PC-3 (cell line): ENCODE measurements around the gene P2RY2. TPM values are rescaled to one million over a fixed set of nuclear protein-coding genes. Genes with fewer than 3 reads are reported as not detected.
A peak's percentile ranks its signal among the peaks of the same experiment; 100 is the strongest.

Experiments
- ATAC-seq: fragments of 200-7000 bp; cut with Tn5 transposase; 2 replicates; pipeline ENCODE4 v1.9.1; 2020; ENCODE audit warnings: mild to moderate bottlenecking, moderate library complexity
- BruUV-seq: library from RNA; stranded (reverse); fragments of 400-500 nt; replicated peaks from 2 replicates; lab custom pipeline; 2021; lab: Mats Ljungman, UMichigan
- CTCF ChIA-PET: fragments of 300-600 bp; sonication (Branson Sonifier 250); formaldehyde crosslinking; loops from one replicate; lab custom pipeline; 2022; ENCODE audit warnings: antibody characterized with exemption; lab: Charles Lee
- POLR2A ChIA-PET: fragments of 300-600 bp; sonication (Branson Sonifier 250); formaldehyde crosslinking; loops from one replicate; lab custom pipeline; 2022; ENCODE audit warnings: antibody characterized with exemption; ENCODE audit not compliant: unreplicated experiment; lab: Charles Lee
- DNase-seq: peaks from one replicate; pipeline ENCODE4 v3.0.0-alpha.2; 2015
- H2AFZ ChIP-seq: fragments of 300-600 bp; sonication (generic); 2 replicates; pipeline ENCODE4 v1.6.0; 2016; ENCODE audit warnings: antibody characterized with exemption, low read length
- H3F3A ChIP-seq: fragments of 300-600 bp; sonication (generic); one replicate; pipeline ENCODE4 v1.6.0; 2017; ENCODE audit warnings: antibody characterized with exemption, low read length, control low read depth, mild to moderate bottlenecking; ENCODE audit not compliant: unreplicated experiment
- H3K27ac ChIP-seq: fragments of 300-600 bp; sonication (generic); 2 replicates; pipeline ENCODE4 v1.5.1; 2016; ENCODE audit warnings: mild to moderate bottlenecking, low read length
- H3K27me3 ChIP-seq: fragments of 300-600 bp; sonication (generic); 2 replicates; pipeline ENCODE4 v1.6.1; 2016; ENCODE audit warnings: low read length, mixed read lengths
- H3K36me3 ChIP-seq: fragments of 300-600 bp; sonication (generic); 2 replicates; pipeline ENCODE4 v1.6.1; 2016; ENCODE audit warnings: low read depth, mixed run types, low read length, mixed read lengths
- H3K4me1 ChIP-seq: fragments of 300-600 bp; sonication (generic); 2 replicates; pipeline ENCODE4 v1.5.1; 2016; ENCODE audit warnings: low read length; ENCODE audit not compliant: insufficient read depth
- H3K4me2 ChIP-seq: fragments of 300-600 bp; sonication (generic); 2 replicates; pipeline ENCODE4 v1.6.0; 2016; ENCODE audit warnings: low read length
- H3K4me3 ChIP-seq: fragments of 300-600 bp; sonication (generic); 2 replicates; pipeline ENCODE4 v1.5.1; 2016; ENCODE audit warnings: mild to moderate bottlenecking, low read length, mixed read lengths
- H3K79me2 ChIP-seq: fragments of 300-600 bp; sonication (generic); 2 replicates; pipeline ENCODE4 v1.6.1; 2017; ENCODE audit warnings: low read length, mixed read lengths
- H3K9ac ChIP-seq: fragments of 300-600 bp; sonication (generic); 2 replicates; pipeline ENCODE4 v1.6.0; 2016; ENCODE audit warnings: mild to moderate bottlenecking, low read length
- H3K9me2 ChIP-seq: fragments of 300-600 bp; sonication (generic); replicated peaks from 2 replicates; pipeline ENCODE4 v1.6.1; 2016; ENCODE audit warnings: mixed run types, low read length, mixed read lengths
- H3K9me3 ChIP-seq: fragments of 300-600 bp; sonication (generic); 2 replicates; pipeline ENCODE4 v1.6.1; 2016; ENCODE audit warnings: low read length, mixed read lengths
- H4K20me1 ChIP-seq: fragments of 300-600 bp; sonication (generic); 2 replicates; pipeline ENCODE4 v1.6.1; 2016; ENCODE audit warnings: low read length, mixed read lengths
- CTCF ChIP-seq: fragments of 300-600 bp; sonication (generic); conservative IDR thresholded peaks from 2 replicates; pipeline ENCODE4 v1.5.1; 2017; ENCODE audit warnings: antibody characterized with exemption, low read depth, mild to moderate bottlenecking, low read length
- EZH2 ChIP-seq: fragments of 300-600 bp; sonication (generic); IDR thresholded peaks from one replicate; pipeline ENCODE4 v1.6.1; 2017; ENCODE audit warnings: antibody characterized with exemption, mild to moderate bottlenecking, low read length; ENCODE audit not compliant: unreplicated experiment
- EZH2phosphoT487 ChIP-seq: fragments of 300-600 bp; sonication (generic); IDR thresholded peaks from 2 replicates; pipeline ENCODE4 v1.6.1; 2018; ENCODE audit warnings: mild to moderate bottlenecking, antibody characterized with exemption, low read length, borderline replicate concordance
- intact Hi-C: fragments of 100-400 bp; cut with micrococcal nuclease; formaldehyde crosslinking; loops from 2 replicates; pipeline ENCODE4 v1.9.0; 2023
- total RNA-seq: library from RNA; depleted of rRNA; stranded (reverse); fragments of >200 nt; gene quantifications from 2 replicates; pipeline ENCODE4 v1.2.3, GENCODE V29; 2014

The P2RY2 gene
- total RNA-seq, 1 experiment from 2014 or later, result 54.8 TPM

GRCh38 chr11:73249853-73250783 is 32.0 kb downstream of the P2RY2 start:
- no peaks in the 10 kb centered on the region for H4K20me1 ChIP-seq
- TF ChIP-seq CTCF, result no peak
- H3K79me2 ChIP-seq, result no peaks in the 10 kb centered on the region
- H3K4me1 ChIP-seq, result no peaks in the 10 kb centered on the region
- no peaks in the 10 kb centered on the region for H3K9me3 ChIP-seq
- no peak overlapping the region for H3K4me3 ChIP-seq
- no peaks in the 10 kb centered on the region for H3K36me3 ChIP-seq
- ATAC-seq (no peak), DNase-seq (no peak)
- peaks cover 8% of the 10 kb centered on the region for H3F3A ChIP-seq
- intact Hi-C loops, result loop anchor here (5.0 kb wide), 1 partner anchor 37 kb away; no protein-coding TSS in a partner anchor
- no peaks in the 10 kb centered on the region for H3K27me3 ChIP-seq
- no TSS peak for BruUV-seq
- no peak overlapping the region for H3K27ac ChIP-seq
- no peak overlapping the region for H3K4me2 ChIP-seq
- H3K9ac ChIP-seq, result no peak overlapping the region
- no peaks in the 10 kb centered on the region for H3K9me2 ChIP-seq
- ChIA-PET CTCF (no interaction called here), POLR2A (no interaction called here)
- H2AFZ ChIP-seq, result no peak overlapping the region

DNA sequence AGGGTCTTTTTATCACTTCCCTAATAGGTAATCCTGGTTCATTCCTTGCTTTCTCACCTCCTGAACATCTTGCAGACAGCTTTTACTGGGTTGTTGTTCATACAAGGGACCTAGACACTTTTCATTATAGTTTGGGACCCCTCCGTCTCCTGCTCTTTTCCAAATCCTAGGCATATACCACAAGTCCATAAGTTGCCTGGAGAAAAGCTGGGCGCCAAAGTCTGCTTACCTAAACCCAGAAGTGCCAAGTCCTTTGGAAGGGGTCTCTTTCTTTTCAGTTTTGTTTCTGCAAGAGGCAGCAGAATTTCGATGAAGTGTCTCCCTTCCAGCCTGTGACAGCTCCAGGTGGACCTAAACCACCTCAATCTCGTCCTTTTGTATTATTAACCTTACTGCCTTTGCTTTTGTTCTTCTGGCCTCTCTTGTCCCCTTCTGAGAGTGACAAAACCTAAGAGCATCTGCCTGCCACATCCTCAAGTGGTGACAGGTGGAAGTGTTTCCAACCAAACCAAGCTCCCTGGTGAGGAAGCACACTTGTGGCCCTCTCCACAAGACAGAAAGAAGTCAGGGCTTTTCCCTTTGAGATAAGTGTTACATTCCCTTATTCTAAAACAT is 34.6 kb downstream of the P2RY2 start:
- no peak overlapping the region for H2AFZ ChIP-seq
- H3K79me2 ChIP-seq, result no peaks in the 10 kb centered on the region
- H3K4me3 ChIP-seq, result no peak overlapping the region
- no peaks in the 10 kb centered on the region for H3K36me3 ChIP-seq
- H3K9ac ChIP-seq, result no peak overlapping the region
- peak; percentile 63 for ATAC-seq
- TF ChIP-seq CTCF (peak; percentile 42; the same call in 1 of the 2 replicates), EZH2phosphoT487 (no peak), EZH2 (no peak)
- no peaks in the 10 kb centered on the region for H3K9me2 ChIP-seq
- ChIA-PET POLR2A (interaction anchor here (0.6 kb wide), 1 partner anchor 19 kb away, joined by 3 read pairs; the partner anchor contains the start of gene P2RY6), CTCF (interaction anchor here (0.5 kb wide), 1 partner anchor 55 kb away, joined by 3 read pairs; no protein-coding TSS in a partner anchor)
- H3F3A ChIP-seq, result peaks cover 5% of the 10 kb centered on the region
- no peak overlapping the region for H3K27ac ChIP-seq
- H3K27me3 ChIP-seq, result no peaks in the 10 kb centered on the region
- intact Hi-C loops, result no loop called here
- H3K4me2 ChIP-seq, result no peak overlapping the region
- no TSS peak for BruUV-seq
- peaks cover 10% of the 10 kb centered on the region for H3K4me1 ChIP-seq
- peak; percentile 53 for DNase-seq
- H3K9me3 ChIP-seq, result no peaks in the 10 kb centered on the region
- no peaks in the 10 kb centered on the region for H4K20me1 ChIP-seq
